Measurements from ENCODE around the gene TMEM132C. TPM values are rescaled to one million over a fixed set of nuclear protein-coding genes. Genes with fewer than 3 reads are reported as not detected.

The TMEM132C gene
- total RNA-seq, 2 experiments from 2014 or later, result not detected

- Mint-ChIP-seq H3K9me3 (ENCODE audit: low read depth) (peaks cover 6% of the 10 kb centered on the region), H3K27ac (no peak overlapping the region), H3K27me3 (no peaks in the 10 kb centered on the region), H3K4me3 (no peak overlapping the region), H3K4me1 (no peaks in the 10 kb centered on the region), H3K36me3 (ENCODE audit: low read depth) (no peaks in the 10 kb centered on the region)
- ChIA-PET POLR2A (no interaction called here), CTCF (interaction anchor here (0.6 kb wide), 1 partner anchor 278 kb away, joined by 3 read pairs; no protein-coding TSS in a partner anchor)
- DNase-seq (no peak), ATAC-seq (no peak)
- intact Hi-C loops (cut with DNase I, micrococcal nuclease), result no loop called here
These were observed 246.9 kb downstream of the TMEM132C start for GRCh38 chr12:128513831-128514230.

GRCh38 chr12:128518644-128519043 lies 251.7 kb downstream of the TMEM132C start:
- intact Hi-C loops (cut with DNase I, micrococcal nuclease), result no loop called here
- Mint-ChIP-seq H3K36me3 (ENCODE audit: low read depth) (no peaks in the 10 kb centered on the region), H3K27me3 (no peaks in the 10 kb centered on the region), H3K4me3 (no peak overlapping the region), H3K4me1 (no peaks in the 10 kb centered on the region), H3K27ac (no peak overlapping the region), H3K9me3 (ENCODE audit: low read depth) (peaks cover 6% of the 10 kb centered on the region)
- POLR2A ChIA-PET, result no interaction called here
- CTCF ChIA-PET, result no interaction called here
- ATAC-seq (no peak), DNase-seq (no peak)

- CTCF ChIA-PET, result no interaction called here
- DNase-seq, result no peak
- ATAC-seq, result no peak
- no peak overlapping the region for H3K4me3 Mint-ChIP-seq
- H3K27me3 Mint-ChIP-seq, result no peaks in the 10 kb centered on the region
- intact Hi-C loops (cut with DNase I, micrococcal nuclease), result no loop called here
- peaks cover 6% of the 10 kb centered on the region for H3K9me3 Mint-ChIP-seq (ENCODE audit: low read depth)
- H3K36me3 Mint-ChIP-seq (ENCODE audit: low read depth), result no peaks in the 10 kb centered on the region
- H3K27ac Mint-ChIP-seq, result no peak overlapping the region
- H3K4me1 Mint-ChIP-seq, result no peaks in the 10 kb centered on the region
- POLR2A ChIA-PET, result no interaction called here
These were observed 252.5 kb downstream of the TMEM132C start for GRCh38 chr12:128519426-128519825.

GRCh38 chr12:128521981-128522380 lies 255.0 kb downstream of the TMEM132C start:
- POLR2A ChIA-PET, result no interaction called here
- Mint-ChIP-seq H3K4me3 (no peak overlapping the region), H3K36me3 (ENCODE audit: low read depth) (no peaks in the 10 kb centered on the region), H3K27me3 (no peaks in the 10 kb centered on the region), H3K9me3 (ENCODE audit: low read depth) (peaks cover 4% of the 10 kb centered on the region), H3K27ac (no peak overlapping the region), H3K4me1 (no peaks in the 10 kb centered on the region)
- intact Hi-C loops (cut with DNase I, micrococcal nuclease), result no loop called here
- CTCF ChIA-PET, result no interaction called here
- DNase-seq, result no peak
- no peak for ATAC-seq

GRCh38 chr12:128524439-128524838 lies 257.5 kb downstream of the TMEM132C start:
- POLR2A ChIA-PET, result no interaction called here
- intact Hi-C loops (cut with DNase I, micrococcal nuclease), result no loop called here
- H3K27me3 Mint-ChIP-seq, result no peaks in the 10 kb centered on the region
- H3K27ac Mint-ChIP-seq, result no peak overlapping the region
- H3K4me3 Mint-ChIP-seq, result no peak overlapping the region
- DNase-seq (no peak), ATAC-seq (no peak)
- no peaks in the 10 kb centered on the region for H3K36me3 Mint-ChIP-seq (ENCODE audit: low read depth)
- CTCF ChIA-PET, result interaction anchor here (0.6 kb wide), 2 partner anchors 206 to 438 kb away, joined by 3 read pairs; no protein-coding TSS in a partner anchor
- peaks cover 2% of the 10 kb centered on the region for H3K9me3 Mint-ChIP-seq (ENCODE audit: low read depth)
- H3K4me1 Mint-ChIP-seq, result no peaks in the 10 kb centered on the region

- CTCF ChIA-PET, result no interaction called here
- POLR2A ChIA-PET, result no interaction called here
These were observed 264.2 kb downstream of the TMEM132C start for GRCh38 chr12:128531170-128531569.

GRCh38 chr12:128534906-128535305 lies 267.9 kb downstream of the TMEM132C start:
- Mint-ChIP-seq H3K4me3 (no peak overlapping the region), H3K9me3 (ENCODE audit: low read depth) (peaks cover 10% of the 10 kb centered on the region), H3K4me1 (peaks cover 12% of the 10 kb centered on the region), H3K27me3 (no peaks in the 10 kb centered on the region), H3K36me3 (ENCODE audit: low read depth) (no peaks in the 10 kb centered on the region), H3K27ac (no peak overlapping the region)
- POLR2A ChIA-PET, result no interaction called here
- DNase-seq (peak; percentile 20), ATAC-seq (peak; percentile 39)
- CTCF ChIA-PET, result interaction anchor here (0.6 kb wide), 1 partner anchor 206 kb away, joined by 3 read pairs; no protein-coding TSS in a partner anchor
- intact Hi-C loops (cut with DNase I, micrococcal nuclease), result no loop called here

More at GRCh38 chr12:128531170-128531569, 264.2 kb downstream of the TMEM132C start:
- no peaks in the 10 kb centered on the region for H3K27me3 Mint-ChIP-seq
- DNase-seq (no peak), ATAC-seq (no peak)
- H3K9me3 Mint-ChIP-seq (ENCODE audit: low read depth), result peaks cover 3% of the 10 kb centered on the region
- H3K4me3 Mint-ChIP-seq, result no peak overlapping the region
- intact Hi-C loops (cut with DNase I, micrococcal nuclease), result no loop called here
- H3K36me3 Mint-ChIP-seq (ENCODE audit: low read depth), result no peaks in the 10 kb centered on the region
- H3K4me1 Mint-ChIP-seq, result peaks cover 12% of the 10 kb centered on the region
- H3K27ac Mint-ChIP-seq, result no peak overlapping the region

- POLR2A ChIA-PET, result no interaction called here
- H3K27me3 Mint-ChIP-seq, result no peaks in the 10 kb centered on the region
- no peak overlapping the region for H3K4me3 Mint-ChIP-seq
- peaks cover 13% of the 10 kb centered on the region for H3K9me3 Mint-ChIP-seq (ENCODE audit: low read depth)
- CTCF ChIA-PET, result no interaction called here
- DNase-seq, result no peak
- no peak for ATAC-seq
- peaks cover 12% of the 10 kb centered on the region for H3K4me1 Mint-ChIP-seq
- no peaks in the 10 kb centered on the region for H3K36me3 Mint-ChIP-seq (ENCODE audit: low read depth)
- intact Hi-C loops (cut with DNase I, micrococcal nuclease), result no loop called here
- H3K27ac Mint-ChIP-seq, result no peak overlapping the region
These were observed 269.8 kb downstream of the TMEM132C start for GRCh38 chr12:128536810-128537209.

GRCh38 chr12:128537668-128538067 lies 270.7 kb downstream of the TMEM132C start:
- Mint-ChIP-seq H3K9me3 (ENCODE audit: low read depth) (peaks cover 13% of the 10 kb centered on the region), H3K27me3 (no peaks in the 10 kb centered on the region), H3K27ac (no peak overlapping the region), H3K4me3 (no peak overlapping the region), H3K36me3 (ENCODE audit: low read depth) (no peaks in the 10 kb centered on the region), H3K4me1 (peaks cover 12% of the 10 kb centered on the region)
- CTCF ChIA-PET, result no interaction called here
- intact Hi-C loops (cut with DNase I, micrococcal nuclease), result no loop called here
- ATAC-seq (no peak), DNase-seq (no peak)
- POLR2A ChIA-PET, result no interaction called here

GRCh38 chr12:128542844-128543243 lies 275.9 kb downstream of the TMEM132C start:
- intact Hi-C loops (cut with DNase I, micrococcal nuclease), result no loop called here
- no peaks in the 10 kb centered on the region for H3K4me1 Mint-ChIP-seq
- POLR2A ChIA-PET, result interaction anchor here (0.6 kb wide), 1 partner anchor 1860 kb away, joined by 3 read pairs; no protein-coding TSS in a partner anchor
- H3K9me3 Mint-ChIP-seq (ENCODE audit: low read depth), result peaks cover 7% of the 10 kb centered on the region
- no peak overlapping the region for H3K4me3 Mint-ChIP-seq
- DNase-seq, result no peak
- CTCF ChIA-PET, result no interaction called here
- ATAC-seq, result peak; percentile 49
- H3K36me3 Mint-ChIP-seq (ENCODE audit: low read depth), result no peaks in the 10 kb centered on the region
- H3K27ac Mint-ChIP-seq, result no peak overlapping the region
- H3K27me3 Mint-ChIP-seq, result no peaks in the 10 kb centered on the region

- no peak overlapping the region for H3K4me3 Mint-ChIP-seq
- no peak overlapping the region for H3K27ac Mint-ChIP-seq
- no peak for ATAC-seq
- intact Hi-C loops (cut with DNase I, micrococcal nuclease), result no loop called here
- peaks cover 7% of the 10 kb centered on the region for H3K9me3 Mint-ChIP-seq (ENCODE audit: low read depth)
- CTCF ChIA-PET, result no interaction called here
- no peaks in the 10 kb centered on the region for H3K36me3 Mint-ChIP-seq (ENCODE audit: low read depth)
- no peak for DNase-seq
- no peaks in the 10 kb centered on the region for H3K27me3 Mint-ChIP-seq
- H3K4me1 Mint-ChIP-seq, result no peaks in the 10 kb centered on the region
- POLR2A ChIA-PET, result no interaction called here
These were observed 276.5 kb downstream of the TMEM132C start for GRCh38 chr12:128543460-128543859.

GRCh38 chr12:128543971-128544370 lies 277.0 kb downstream of the TMEM132C start:
- ChIA-PET CTCF (no interaction called here), POLR2A (no interaction called here)
- peaks cover 7% of the 10 kb centered on the region for H3K9me3 Mint-ChIP-seq (ENCODE audit: low read depth)
- no peaks in the 10 kb centered on the region for H3K4me1 Mint-ChIP-seq
- ATAC-seq (no peak), DNase-seq (no peak)
- no peaks in the 10 kb centered on the region for H3K27me3 Mint-ChIP-seq
- intact Hi-C loops (cut with DNase I, micrococcal nuclease), result no loop called here
- H3K27ac Mint-ChIP-seq, result no peak overlapping the region
- no peak overlapping the region for H3K4me3 Mint-ChIP-seq
- no peaks in the 10 kb centered on the region for H3K36me3 Mint-ChIP-seq (ENCODE audit: low read depth)

GRCh38 chr12:128548949-128549348 lies 282.0 kb downstream of the TMEM132C start:
- CTCF ChIA-PET, result no interaction called here
- no peaks in the 10 kb centered on the region for H3K9me3 Mint-ChIP-seq (ENCODE audit: low read depth)

More at GRCh38 chr12:128548949-128549348, 282.0 kb downstream of the TMEM132C start:
- Mint-ChIP-seq H3K4me3 (no peak overlapping the region), H3K36me3 (ENCODE audit: low read depth) (no peaks in the 10 kb centered on the region), H3K4me1 (no peaks in the 10 kb centered on the region), H3K27ac (no peak overlapping the region), H3K27me3 (peaks cover 2% of the 10 kb centered on the region)
- ATAC-seq (no peak), DNase-seq (no peak)
- intact Hi-C loops (cut with DNase I, micrococcal nuclease), result no loop called here
- POLR2A ChIA-PET, result no interaction called here

Measured in activated CD4-positive, alpha-beta T cell treated with anti-CD3 and anti-CD28 coated beads for 36 hours (primary cell).